Small intestine (tissue), 16 donors: Measurements from ENCODE around the gene FLOT1. TPM values are rescaled to one million over a fixed set of nuclear protein-coding genes. Genes with fewer than 3 reads are reported as not detected.
A peak's percentile ranks its signal among the peaks of the same experiment; 100 is the strongest.

Experiments
- DNase-seq, 2 donors: peaks; one replicate each; pipeline versions ENCODE4 v3.0.0 to v3.0.0-alpha.2; 2013
- FAIRE-seq: peaks from 2 replicates; lab custom pipeline; 2012; peaks lifted over from hg19 to GRCh38; lab: Jason Lieb, UNC
- H3K27ac ChIP-seq, 3 donors: one replicate each; pipeline ENCODE4 v1.5.1; 2013; ENCODE audit warnings: low read length in 2 of 3, mild to moderate bottlenecking in 2 of 3, control low read depth in 1 of 3, inconsistent platforms in 1 of 3, low read depth in 1 of 3, moderate library complexity in 1 of 3
- H3K27me3 ChIP-seq, 3 donors: one replicate each; pipeline ENCODE4 v1.6.1; 2013; ENCODE audit warnings: low read length in 3 of 3, inconsistent platforms in 1 of 3; ENCODE audit not compliant: control insufficient read depth in 3 of 3, insufficient read depth in 3 of 3
- H3K36me3 ChIP-seq, 3 donors: one replicate each; pipeline ENCODE4 v1.6.1; 2013; ENCODE audit warnings: low read length in 3 of 3, inconsistent platforms in 1 of 3, low read depth in 1 of 3, mild to moderate bottlenecking in 1 of 3, moderate library complexity in 1 of 3; ENCODE audit not compliant: control insufficient read depth in 3 of 3, insufficient read depth in 2 of 3
- H3K4me1 ChIP-seq, 3 donors: one replicate each; pipeline ENCODE4 v1.6.1; 2013; ENCODE audit warnings: low read length in 2 of 3, inconsistent platforms in 1 of 3, low read depth in 1 of 3, mild to moderate bottlenecking in 1 of 3, moderate library complexity in 1 of 3; ENCODE audit not compliant: control insufficient read depth in 3 of 3, insufficient read depth in 2 of 3
- H3K4me3 ChIP-seq, 3 donors: one replicate each; pipeline ENCODE4 v1.5.1; 2013; ENCODE audit warnings: low read length in 3 of 3, control low read depth in 1 of 3, inconsistent platforms in 1 of 3, low read depth in 1 of 3, mild to moderate bottlenecking in 1 of 3, moderate library complexity in 1 of 3
- H3K9me3 ChIP-seq, 2 donors: one replicate each; pipeline ENCODE4 v1.6.1; 2013; ENCODE audit warnings: low read depth in 1 of 2, low read length in 1 of 2; ENCODE audit not compliant: control insufficient read depth in 2 of 2, insufficient read depth in 1 of 2
- WGBS, 3 donors: extraction: QIAGEN DNeasy Blood & Tissue Kit; methylation state at CpG; one replicate each; pipeline ENCODE4 v1.1.7; 2013; 5-methylcytosine and 5-hydroxymethylcytosine counted together
- long read RNA-seq, 10 donors: transcript quantifications; one replicate each; lab custom pipeline, GENCODE V29; 2026
- polyA plus RNA-seq, 4 donors: library from polyadenylated mRNA; stranded (reverse) in 3 of 4; unstranded in 1 of 4; fragments of 200-250 nt in 3 of 4; fragments of 120-200 nt in 1 of 4; gene quantifications; one replicate each; pipeline versions ENCODE4 v1.2.1 to v1.2.3, GENCODE V29; 2013
- donor health status: healthy with polysubstance abuse.
- donor health status: control.
- donor health status: control.
- donor health status: Bipolar disorder and iron deficiency.
- donor health status: healthy.

Gene FLOT1
- polyA plus RNA-seq, result 100 to 1,000 TPM in 3 of 4 donors, 10 to 100 TPM in 1; 77.4 to 166 (median 144) TPM
- long read RNA-seq, donor 1, transcript FLOT1-201 (13 exons, 1,912 nt), result major isoform, 38 of 77 reads
- long read RNA-seq, donor 1, partial matches to known transcripts, result 34 of 77 reads
- long read RNA-seq, donor 1, other reads (novel, unspliced or antisense), result 0 of 77 reads
- long read RNA-seq, donor 2, transcript FLOT1-201 (13 exons, 1,912 nt), result major isoform, 14 of 16 reads
- long read RNA-seq, donor 2, partial matches to known transcripts, result 0 of 16 reads
- long read RNA-seq, donor 2, other reads (novel, unspliced or antisense), result 0 of 16 reads
- long read RNA-seq, donor 3, transcript FLOT1-201 (13 exons, 1,912 nt), result major isoform, 9 of 43 reads
- long read RNA-seq, donor 3, partial matches to known transcripts, result 31 of 43 reads
- long read RNA-seq, donor 3, other reads (novel, unspliced or antisense), result 0 of 43 reads
- long read RNA-seq, donor 4, partial matches to known transcripts, result 0 of 1 reads
- long read RNA-seq, donor 4, other reads (novel, unspliced or antisense), result 0 of 1 reads
- long read RNA-seq, donor 5, partial matches to known transcripts, result 0 of 4 reads
- long read RNA-seq, donor 5, other reads (novel, unspliced or antisense), result 0 of 4 reads
- long read RNA-seq, donor 6, transcript FLOT1-201 (13 exons, 1,912 nt), result major isoform, 16 of 51 reads
- long read RNA-seq, donor 6, partial matches to known transcripts, result 35 of 51 reads
- long read RNA-seq, donor 6, other reads (novel, unspliced or antisense), result 0 of 51 reads
- long read RNA-seq, donor 7, transcript FLOT1-201 (13 exons, 1,912 nt), result major isoform, 84 of 214 reads
- long read RNA-seq, donor 7, partial matches to known transcripts, result 128 of 214 reads
- long read RNA-seq, donor 7, other reads (novel, unspliced or antisense), result 0 of 214 reads
- long read RNA-seq, donor 8, partial matches to known transcripts, result 0 of 2 reads
- long read RNA-seq, donor 8, other reads (novel, unspliced or antisense), result 0 of 2 reads
- long read RNA-seq, donor 9, transcript FLOT1-201 (13 exons, 1,912 nt), result major isoform, 5 of 5 reads
- long read RNA-seq, donor 9, partial matches to known transcripts, result 0 of 5 reads
- long read RNA-seq, donor 9, other reads (novel, unspliced or antisense), result 0 of 5 reads
- long read RNA-seq, donor 10, transcript FLOT1-201 (13 exons, 1,912 nt), result major isoform, 19 of 46 reads
- long read RNA-seq, donor 10, partial matches to known transcripts, result 26 of 46 reads
- long read RNA-seq, donor 10, other reads (novel, unspliced or antisense), result 0 of 46 reads

- peaks cover 2 to 32% (median 2%) of the 10 kb centered on the region in 3 donors for H3K36me3 ChIP-seq
- FAIRE-seq, result no peak
- peak; percentile 97 to 98 for DNase-seq
- H3K27ac ChIP-seq, result peak within 1 kb of the TSS; percentile 85 to 93 (median 89)
- no peaks in the 10 kb centered on the region for H3K9me3 ChIP-seq
- WGBS, 3 donors, result 0 to 1% (median 1%) methylated on average over 33 to 66 of the region's 66 CpGs
- H3K4me1 ChIP-seq, result peaks cover 0 to 18% (median 4%) of the 10 kb centered on the region in 3 donors
- H3K27me3 ChIP-seq, result no peaks in the 10 kb centered on the region
- peak within 1 kb of the TSS; percentile 80 to 96 (median 85) for H3K4me3 ChIP-seq
Measured at GRCh38 chr6:30742316-30743098, at the start of gene FLOT1. Gene FLOT1, minus strand, starts transcription at chr6:30742687. Its CDS starts 498 bp downstream, at chr6:30742189.

GRCh38 chr6:30790724-30791383, 48.4 kb upstream of the FLOT1 start:
- Histone ChIP-seq H3K27me3 (no peaks in the 10 kb centered on the region), H3K36me3 (no peaks in the 10 kb centered on the region), H3K4me3 (no peak overlapping the region), H3K27ac (no peak overlapping the region), H3K4me1 (no peaks in the 10 kb centered on the region), H3K9me3 (no peaks in the 10 kb centered on the region)
- no peak for DNase-seq
- 66 to 82% (median 77%) methylated on average over 4 of the region's 4 CpGs for WGBS, 3 donors
- FAIRE-seq, result no peak

GRCh38 chr6:30789606-30790005, 47.1 kb upstream of the FLOT1 start:
- no peaks in the 10 kb centered on the region for H3K27me3 ChIP-seq
- H3K36me3 ChIP-seq, result no peaks in the 10 kb centered on the region
- H3K9me3 ChIP-seq, result no peaks in the 10 kb centered on the region
- DNase-seq (no peak), FAIRE-seq (no peak)
- H3K4me3 ChIP-seq, result no peak overlapping the region
- H3K27ac ChIP-seq, result no peak overlapping the region
- 40 to 85% (median 55%) methylated on average over 1 of the region's 1 CpG for WGBS, 3 donors
- H3K4me1 ChIP-seq, result no peaks in the 10 kb centered on the region

GRCh38 chr6:30787954-30788353, 45.5 kb upstream of the FLOT1 start:
- H3K4me1 ChIP-seq, result peaks cover 0 to 3% (median 0%) of the 10 kb centered on the region in 3 donors
- FAIRE-seq, result no peak

GRCh38 chr6:30782425-30783014, 40.0 kb upstream of the FLOT1 start:
- Histone ChIP-seq H3K27ac (peak overlapping the region; percentile 46 to 96 (median 95)), H3K9me3 (no peaks in the 10 kb centered on the region), H3K4me3 (no peak overlapping the region), H3K4me1 (peaks cover 0 to 41% (median 6%) of the 10 kb centered on the region in 3 donors), H3K27me3 (no peaks in the 10 kb centered on the region), H3K36me3 (no peaks in the 10 kb centered on the region)
- DNase-seq (peak in 1 of 2 donors; percentile 39), FAIRE-seq (no peak)

More at GRCh38 chr6:30787954-30788353, 45.5 kb upstream of the FLOT1 start:
- H3K4me3 ChIP-seq, result no peak overlapping the region
- no peaks in the 10 kb centered on the region for H3K27me3 ChIP-seq
- DNase-seq, result no peak
- WGBS, 3 donors, result 51 to 55% (median 54%) methylated on average over 5 of the region's 5 CpGs
- H3K27ac ChIP-seq, result no peak overlapping the region
- H3K9me3 ChIP-seq, result no peaks in the 10 kb centered on the region
- H3K36me3 ChIP-seq, result no peaks in the 10 kb centered on the region

- FAIRE-seq, result no peak
- Histone ChIP-seq H3K27ac (peak overlapping the region; percentile 46 to 96 (median 95)), H3K27me3 (no peaks in the 10 kb centered on the region), H3K36me3 (no peaks in the 10 kb centered on the region), H3K4me1 (peaks cover 0 to 47% (median 6%) of the 10 kb centered on the region in 3 donors), H3K9me3 (no peaks in the 10 kb centered on the region), H3K4me3 (no peak overlapping the region)
- WGBS, 3 donors, result 11 to 20% (median 14%) methylated on average over 13 of the region's 13 CpGs
- DNase-seq, result peak; percentile 89 to 93
Measured at GRCh38 chr6:30781743-30782424, 39.4 kb upstream of the FLOT1 start.

- DNase-seq (no peak), FAIRE-seq (no peak)
- H3K9me3 ChIP-seq, result no peaks in the 10 kb centered on the region
- peak overlapping the region; percentile 46 to 96 (median 95) for H3K27ac ChIP-seq
- no peaks in the 10 kb centered on the region for H3K36me3 ChIP-seq
- no peaks in the 10 kb centered on the region for H3K27me3 ChIP-seq
- peaks cover 0 to 53% (median 6%) of the 10 kb centered on the region in 3 donors for H3K4me1 ChIP-seq
- WGBS, 3 donors, result 73 to 86% (median 85%) methylated on average over 4 of the region's 4 CpGs
- no peak overlapping the region for H3K4me3 ChIP-seq
Measured at GRCh38 chr6:30781395-30781742, 38.9 kb upstream of the FLOT1 start.
